ENCODE data around the gene KRT8.

DNA sequence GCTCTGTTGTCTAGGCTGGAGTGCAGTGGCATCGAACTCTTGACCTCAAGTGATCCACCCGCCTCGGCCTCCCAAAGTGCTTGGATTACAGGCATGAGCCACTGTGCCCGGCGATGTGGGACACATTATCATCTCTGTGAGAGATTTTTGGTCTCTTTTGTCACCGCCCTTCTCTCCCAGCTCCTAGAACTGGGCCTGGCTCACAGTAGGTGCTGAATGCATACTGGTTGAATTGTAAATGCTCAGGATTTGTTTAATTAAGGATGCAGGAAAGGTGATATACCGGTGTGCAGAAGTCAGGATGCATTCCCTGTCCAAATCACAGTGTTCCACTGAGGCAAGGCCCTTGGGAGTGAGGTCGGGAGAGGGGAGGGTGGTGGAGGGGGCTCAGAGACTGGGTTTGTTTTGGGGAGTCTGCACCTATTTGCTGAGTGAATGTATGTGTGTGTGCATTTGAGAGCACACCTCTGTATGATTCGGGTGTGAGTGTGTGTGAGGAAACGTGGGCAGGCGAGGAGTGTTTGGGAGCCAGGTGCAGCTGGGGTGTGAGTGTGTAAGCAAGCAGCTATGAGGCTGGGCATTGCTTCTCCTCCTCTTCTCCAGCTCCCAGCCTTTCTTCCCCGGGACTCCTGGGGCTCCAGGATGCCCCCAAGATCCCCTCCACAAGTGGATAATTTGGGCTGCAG is 43.0 kb upstream of the KRT8 start:
- TF ChIP-seq CHD2 (IDR thresholded peaks at IDR 0.05; ENCODE audit: low read length, partially characterized antibody): no peak
- TF ChIP-seq RXRA (IDR thresholded peaks at IDR 0.05; ENCODE audit: borderline replicate concordance, low read depth): no peak
- TF ChIP-seq, protein P1, sequence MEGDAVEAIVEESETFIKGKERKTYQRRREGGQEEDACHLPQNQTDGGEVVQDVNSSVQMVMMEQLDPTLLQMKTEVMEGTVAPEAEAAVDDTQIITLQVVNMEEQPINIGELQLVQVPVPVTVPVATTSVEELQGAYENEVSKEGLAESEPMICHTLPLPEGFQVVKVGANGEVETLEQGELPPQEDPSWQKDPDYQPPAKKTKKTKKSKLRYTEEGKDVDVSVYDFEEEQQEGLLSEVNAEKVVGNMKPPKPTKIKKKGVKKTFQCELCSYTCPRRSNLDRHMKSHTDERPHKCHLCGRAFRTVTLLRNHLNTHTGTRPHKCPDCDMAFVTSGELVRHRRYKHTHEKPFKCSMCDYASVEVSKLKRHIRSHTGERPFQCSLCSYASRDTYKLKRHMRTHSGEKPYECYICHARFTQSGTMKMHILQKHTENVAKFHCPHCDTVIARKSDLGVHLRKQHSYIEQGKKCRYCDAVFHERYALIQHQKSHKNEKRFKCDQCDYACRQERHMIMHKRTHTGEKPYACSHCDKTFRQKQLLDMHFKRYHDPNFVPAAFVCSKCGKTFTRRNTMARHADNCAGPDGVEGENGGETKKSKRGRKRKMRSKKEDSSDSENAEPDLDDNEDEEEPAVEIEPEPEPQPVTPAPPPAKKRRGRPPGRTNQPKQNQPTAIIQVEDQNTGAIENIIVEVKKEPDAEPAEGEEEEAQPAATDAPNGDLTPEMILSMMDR (IDR thresholded peaks at IDR 0.05): no peak
- TF ChIP-seq FOSL2 (IDR thresholded peaks at IDR 0.05; ENCODE audit: borderline replicate concordance, low read depth): no peak

All from SK-N-SH (cell line).